ENCODE results near the gene ALDH5A1.

The ALDH5A1 gene

DNA sequence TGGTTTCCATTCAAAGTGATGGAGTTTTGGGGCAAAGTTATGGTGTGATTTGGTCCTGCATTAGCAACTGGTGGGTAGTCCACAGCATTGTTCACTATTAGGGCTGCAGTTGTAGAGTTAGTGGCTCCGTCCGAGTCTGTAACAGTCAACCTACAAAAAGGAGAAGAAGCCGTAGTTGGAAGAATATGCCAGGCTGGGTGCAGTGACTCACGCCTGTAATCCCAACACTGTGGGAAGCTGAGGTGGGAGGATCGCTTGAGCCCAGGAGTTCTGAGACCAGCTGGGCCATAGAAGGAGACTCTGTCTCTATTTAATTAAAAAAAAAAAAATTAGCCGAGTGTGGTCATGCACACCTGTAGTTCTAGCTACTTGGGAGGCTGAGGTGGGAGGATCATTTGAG, 81.7 kb downstream of the ALDH5A1 start:
- DNase-seq: no peak

GRCh38 chr6:24581084-24581669, 86.4 kb downstream of the ALDH5A1 start:
- DNase-seq: peak; percentile 57

- peak; percentile 47 for DNase-seq
Observed at GRCh38 chr6:24583463-24584381, 89.0 kb downstream of the ALDH5A1 start.

DNA sequence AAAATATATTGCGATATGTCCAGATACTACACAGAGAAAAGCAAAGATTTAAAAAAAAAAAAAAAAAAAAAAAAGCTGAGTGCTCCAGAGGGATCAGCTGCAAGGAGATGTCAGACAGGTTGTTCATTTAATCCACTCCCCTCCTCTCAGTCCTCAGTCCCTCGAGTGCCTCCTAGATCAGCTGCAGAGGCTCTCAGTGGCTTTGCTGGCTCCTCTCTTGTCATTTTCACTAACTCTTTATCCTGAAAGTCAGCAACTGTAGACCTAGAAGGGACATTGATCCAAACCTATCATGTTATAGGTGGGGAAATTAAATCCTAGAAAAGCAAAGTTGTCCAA, 89.6 kb downstream of the ALDH5A1 start:
- no peak for DNase-seq
